KMS-11 (cell line): ENCODE measurements around the gene HK1.

ENCODE experiments used
- H2AFZ ChIP-seq: fragments of 200-600 bp; sonication (generic); 2 replicates; pipeline ENCODE4 v1.6.1; 2016; ENCODE audit warnings: antibody characterized with exemption, mixed run types, low read depth
- H3K27ac ChIP-seq: fragments of 200-600 bp; sonication (generic); 2 replicates; pipeline ENCODE4 v1.6.1; 2016; ENCODE audit warnings: mild to moderate bottlenecking, mixed run types
- H3K27me3 ChIP-seq: fragments of 200-600 bp; sonication (generic); 2 replicates; pipeline ENCODE4 v1.6.1; 2017; ENCODE audit warnings: mild to moderate bottlenecking, low read depth, mixed run types, moderate library complexity; ENCODE audit not compliant: insufficient read depth
- H3K36me3 ChIP-seq: fragments of 200-600 bp; sonication (generic); 2 replicates; pipeline ENCODE4 v1.6.1; 2017; ENCODE audit warnings: mild to moderate bottlenecking, mixed run types; ENCODE audit not compliant: insufficient read depth
- H3K4me1 ChIP-seq: fragments of 200-600 bp; sonication (generic); 2 replicates; pipeline ENCODE4 v1.6.1; 2016; ENCODE audit warnings: mild to moderate bottlenecking, low read depth, mixed run types; ENCODE audit not compliant: poor library complexity, severe bottlenecking
- H3K4me2 ChIP-seq: fragments of 200-600 bp; sonication (generic); 2 replicates; pipeline ENCODE4 v1.7.0; 2016; ENCODE audit warnings: mild to moderate bottlenecking, mixed run types
- H3K4me3 ChIP-seq: fragments of 200-600 bp; sonication (generic); IDR thresholded peaks from 2 replicates; pipeline ENCODE4 v1.6.1; 2017; ENCODE audit warnings: low read depth, low read length, mixed read lengths; ENCODE audit not compliant: insufficient read depth
- H3K79me2 ChIP-seq: fragments of 200-600 bp; sonication (generic); 2 replicates; pipeline ENCODE4 v1.6.1; 2016; ENCODE audit warnings: low read depth, mixed run types; ENCODE audit not compliant: insufficient read depth
- H3K9ac ChIP-seq: fragments of 200-600 bp; sonication (generic); 2 replicates; pipeline ENCODE4 v1.6.1; 2016; ENCODE audit warnings: mild to moderate bottlenecking, mixed run types
- H4K20me1 ChIP-seq: fragments of 200-600 bp; sonication (generic); 2 replicates; pipeline ENCODE4 v1.6.1; 2016; ENCODE audit warnings: mild to moderate bottlenecking, mixed run types; ENCODE audit not compliant: insufficient read depth
- CTCF ChIP-seq: fragments of 200-600 bp; sonication (generic); conservative IDR thresholded peaks from 2 replicates; pipeline ENCODE4 v1.6.1; 2017; ENCODE audit warnings: low read depth, mild to moderate bottlenecking, antibody characterized with exemption, low read length, moderate library complexity, mixed read lengths

The HK1 gene

DNA sequence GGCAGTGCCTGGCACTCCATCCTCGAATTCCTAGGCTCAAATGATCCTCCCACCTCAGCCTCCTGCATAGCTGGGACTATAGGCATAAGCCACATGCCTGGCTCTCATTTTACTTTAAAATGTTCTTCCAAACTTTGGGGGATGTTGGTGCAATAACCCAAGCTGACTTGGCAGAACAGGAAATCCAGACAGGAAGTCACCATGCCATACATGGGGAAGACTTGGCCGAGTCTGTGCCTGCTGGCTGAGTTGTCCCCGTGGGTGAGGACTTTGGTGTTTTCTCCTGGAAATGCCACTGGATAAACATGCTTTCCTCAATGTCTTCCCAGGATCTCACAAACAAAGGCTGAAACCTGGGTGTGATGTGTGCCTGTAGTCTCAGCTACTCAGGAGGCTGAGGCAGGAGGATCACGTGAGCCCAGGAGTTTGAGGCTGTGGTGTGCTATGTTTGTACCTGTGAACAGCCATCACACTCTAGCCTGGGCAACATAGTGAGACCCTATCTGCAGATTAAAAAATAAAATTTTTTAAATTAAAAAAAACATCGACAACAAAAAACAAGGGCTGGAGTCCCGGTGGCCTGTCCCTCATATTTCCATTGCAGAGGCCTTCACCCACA lies 38.4 kb upstream of the HK1 start:
- Histone ChIP-seq H3K36me3 (no peaks in the 10 kb centered on the region), H2AFZ (no peak overlapping the region), H3K4me3 (no peak overlapping the region), H3K79me2 (no peaks in the 10 kb centered on the region), H4K20me1 (no peaks in the 10 kb centered on the region), H3K27ac (no peak overlapping the region), H3K9ac (no peak overlapping the region), H3K4me2 (no peak overlapping the region), H3K4me1 (peaks cover 7% of the 10 kb centered on the region), H3K27me3 (no peaks in the 10 kb centered on the region)
- no peak for TF ChIP-seq CTCF

GRCh38 chr10:69240455-69240854 lies 37.8 kb upstream of the HK1 start:
- Histone ChIP-seq H3K4me1 (peaks cover 7% of the 10 kb centered on the region), H2AFZ (no peak overlapping the region), H3K27ac (no peak overlapping the region), H3K27me3 (no peaks in the 10 kb centered on the region), H3K4me3 (no peak overlapping the region), H3K4me2 (no peak overlapping the region), H3K36me3 (no peaks in the 10 kb centered on the region), H4K20me1 (no peaks in the 10 kb centered on the region), H3K79me2 (no peaks in the 10 kb centered on the region), H3K9ac (no peak overlapping the region)
- no peak for TF ChIP-seq CTCF

GRCh38 chr10:69241575-69241974 lies 36.7 kb upstream of the HK1 start:
- no peak overlapping the region for H3K27ac ChIP-seq
- no peak overlapping the region for H2AFZ ChIP-seq
- no peaks in the 10 kb centered on the region for H4K20me1 ChIP-seq
- no peak overlapping the region for H3K4me2 ChIP-seq
- no peak overlapping the region for H3K9ac ChIP-seq
- no peaks in the 10 kb centered on the region for H3K27me3 ChIP-seq
- no peaks in the 10 kb centered on the region for H3K36me3 ChIP-seq
- H3K4me3 ChIP-seq = no peak overlapping the region
- H3K79me2 ChIP-seq = no peaks in the 10 kb centered on the region
- TF ChIP-seq CTCF = no peak
- peaks cover 7% of the 10 kb centered on the region for H3K4me1 ChIP-seq

GRCh38 chr10:69242040-69242851 lies 36.0 kb upstream of the HK1 start:
- no peak overlapping the region for H3K4me3 ChIP-seq
- H2AFZ ChIP-seq = no peak overlapping the region

More at GRCh38 chr10:69242040-69242851, 36.0 kb upstream of the HK1 start:
- Histone ChIP-seq H3K4me1 (peaks cover 7% of the 10 kb centered on the region), H3K27me3 (no peaks in the 10 kb centered on the region), H3K36me3 (no peaks in the 10 kb centered on the region), H3K9ac (no peak overlapping the region), H3K27ac (no peak overlapping the region), H3K4me2 (no peak overlapping the region), H3K79me2 (no peaks in the 10 kb centered on the region), H4K20me1 (no peaks in the 10 kb centered on the region)
- TF ChIP-seq CTCF = no peak
